22Rv1 (cell line): ENCODE data around the gene DUSP21.

Experiments
- CTCF ChIP-seq: fragments of 450-650 bp; IDR thresholded peaks from 2 replicates; pipeline ENCODE4 v1.5.1; 2017; ENCODE audit warnings: mild to moderate bottlenecking
- ZFX ChIP-seq: fragments of 450-650 bp; IDR thresholded peaks from 2 replicates; pipeline ENCODE4 v1.6.1; 2017; ENCODE audit warnings: antibody characterized with exemption, borderline replicate concordance

- no peak for TF ChIP-seq CTCF
- TF ChIP-seq ZFX: no peak
These were observed 32.9 kb downstream of the DUSP21 start for GRCh38 chrX:44876767-44877166.
